Activated naive CD4-positive, alpha-beta T cell treated with anti-CD3 and anti-CD28 coated beads, Interleukin-2, amount 10 ng/mL, durations not matched to agents 7 days and 5 days (primary cell): ENCODE measurements around the gene TEX48.
A peak's percentile ranks its signal among the peaks of the same experiment; 100 is the strongest.

Source experiments
- CTCF ChIA-PET: fragments of 350-600 bp; sonication (Branson Sonifier 250); formaldehyde crosslinking; loops from one replicate; lab custom pipeline; 2021; ENCODE audit warnings: antibody characterized with exemption; lab: Charles Lee
- DNase-seq: peaks from one replicate; pipeline ENCODE4 v3.0.0-alpha.2; 2020
- H3K27ac Mint-ChIP-seq: one replicate; pipeline ENCODE4 v1.8.0; 2021; ENCODE audit warnings: mild to moderate bottlenecking, moderate library complexity, mixed read lengths
- H3K27me3 Mint-ChIP-seq: one replicate; pipeline ENCODE4 v1.8.0; 2021; ENCODE audit warnings: mild to moderate bottlenecking, mixed read lengths
- H3K36me3 Mint-ChIP-seq: one replicate; pipeline ENCODE4 v1.8.0; 2021; ENCODE audit warnings: mixed read lengths
- H3K4me1 Mint-ChIP-seq: one replicate; pipeline ENCODE4 v1.8.0; 2021; ENCODE audit warnings: mixed read lengths
- H3K4me3 Mint-ChIP-seq: one replicate; pipeline ENCODE4 v1.8.0; 2021; ENCODE audit warnings: mild to moderate bottlenecking, moderate library complexity, mixed read lengths
- H3K9me3 Mint-ChIP-seq: one replicate; pipeline ENCODE4 v1.8.0; 2021; ENCODE audit warnings: mixed read lengths

Gene TEX48

GRCh38 chr9:114690308-114690707 lies 8.3 kb upstream of the TEX48 start:
- H3K27me3 Mint-ChIP-seq, result no peaks in the 10 kb centered on the region
- peaks cover 47% of the 10 kb centered on the region for H3K36me3 Mint-ChIP-seq
- DNase-seq, result no peak
- peaks cover 23% of the 10 kb centered on the region for H3K9me3 Mint-ChIP-seq
- H3K4me3 Mint-ChIP-seq, result no peak overlapping the region
- H3K4me1 Mint-ChIP-seq, result peaks cover 99% of the 10 kb centered on the region
- H3K27ac Mint-ChIP-seq, result peak overlapping the region; percentile 96
- CTCF ChIA-PET, result interaction anchor here (0.8 to 9.0 kb wide), 9 partner anchors 8 to 285 kb away, joined by 3 to 59 read pairs (median 8); partner anchors contain the start of genes TEX48 and TNFSF8

- no peak for DNase-seq
- CTCF ChIA-PET, result interaction anchor here (1.3 to 9.0 kb wide), 8 partner anchors 8 to 300 kb away, joined by 3 to 59 read pairs (median 5); partner anchors contain the start of genes TEX48 and TNFSF8
- peak overlapping the region; percentile 96 for H3K27ac Mint-ChIP-seq
- H3K27me3 Mint-ChIP-seq, result no peaks in the 10 kb centered on the region
- no peak overlapping the region for H3K4me3 Mint-ChIP-seq
- peaks cover 94% of the 10 kb centered on the region for H3K4me1 Mint-ChIP-seq
- peaks cover 46% of the 10 kb centered on the region for H3K36me3 Mint-ChIP-seq
- H3K9me3 Mint-ChIP-seq, result peaks cover 23% of the 10 kb centered on the region
Measured at GRCh38 chr9:114689813-114690212, 7.8 kb upstream of the TEX48 start.

- H3K27ac Mint-ChIP-seq, result peak overlapping the region; percentile 96
- H3K4me3 Mint-ChIP-seq, result no peak overlapping the region
- no peaks in the 10 kb centered on the region for H3K27me3 Mint-ChIP-seq
- peaks cover 28% of the 10 kb centered on the region for H3K9me3 Mint-ChIP-seq
- no peak for DNase-seq
- CTCF ChIA-PET, result interaction anchor here (0.6 to 9.0 kb wide), 9 partner anchors 7 to 320 kb away, joined by 3 to 59 read pairs (median 4); partner anchors contain the start of genes TEX48 and TNFSF8
- peaks cover 93% of the 10 kb centered on the region for H3K4me1 Mint-ChIP-seq
- peaks cover 45% of the 10 kb centered on the region for H3K36me3 Mint-ChIP-seq
Measured at GRCh38 chr9:114688909-114689610, 7.1 kb upstream of the TEX48 start.

- Mint-ChIP-seq H3K27me3 (no peaks in the 10 kb centered on the region), H3K36me3 (peaks cover 48% of the 10 kb centered on the region), H3K9me3 (peaks cover 30% of the 10 kb centered on the region), H3K4me3 (no peak overlapping the region), H3K27ac (no peak overlapping the region), H3K4me1 (peaks cover 92% of the 10 kb centered on the region)
- CTCF ChIA-PET, result interaction anchor here (0.7 to 7.2 kb wide), 6 partner anchors 10 to 241 kb away, joined by 3 to 46 read pairs (median 4); partner anchors contain the start of gene TNFSF8
- no peak for DNase-seq
Measured at GRCh38 chr9:114688379-114688778, 6.4 kb upstream of the TEX48 start.

GRCh38 chr9:114687034-114687433 lies 5.0 kb upstream of the TEX48 start:
- CTCF ChIA-PET, result interaction anchor here (7.2 kb wide), 1 partner anchor 50 kb away, joined by 46 read pairs; no protein-coding TSS in a partner anchor
- Mint-ChIP-seq H3K4me3 (no peak overlapping the region), H3K4me1 (peaks cover 87% of the 10 kb centered on the region), H3K27me3 (no peaks in the 10 kb centered on the region), H3K9me3 (peaks cover 32% of the 10 kb centered on the region), H3K36me3 (peaks cover 49% of the 10 kb centered on the region), H3K27ac (peak overlapping the region; percentile 49)
- DNase-seq, result no peak

GRCh38 chr9:114685951-114686350 lies 4.0 kb upstream of the TEX48 start:
- Mint-ChIP-seq H3K27ac (peak overlapping the region; percentile 16), H3K36me3 (peaks cover 49% of the 10 kb centered on the region), H3K4me3 (no peak overlapping the region), H3K27me3 (no peaks in the 10 kb centered on the region), H3K4me1 (peaks cover 84% of the 10 kb centered on the region), H3K9me3 (peaks cover 32% of the 10 kb centered on the region)
- CTCF ChIA-PET, result interaction anchor here (0.7 to 2.3 kb wide), 7 partner anchors 33 to 329 kb away, joined by 3 to 13 read pairs (median 5); no protein-coding TSS in a partner anchor
- no peak for DNase-seq

GRCh38 chr9:114684036-114684435 lies 2.0 kb upstream of the TEX48 start:
- CTCF ChIA-PET, result interaction anchor here (4.0 to 9.3 kb wide), 4 partner anchors 9 to 332 kb away, joined by 59 to 190 read pairs (median 138); no protein-coding TSS in a partner anchor
- no peak for DNase-seq
- H3K4me3 Mint-ChIP-seq, result no peak overlapping the region
- H3K4me1 Mint-ChIP-seq, result peaks cover 69% of the 10 kb centered on the region
- peaks cover 29% of the 10 kb centered on the region for H3K9me3 Mint-ChIP-seq
- H3K36me3 Mint-ChIP-seq, result peaks cover 42% of the 10 kb centered on the region
- H3K27ac Mint-ChIP-seq, result no peak overlapping the region
- H3K27me3 Mint-ChIP-seq, result no peaks in the 10 kb centered on the region

- Mint-ChIP-seq H3K27me3 (peaks cover 4% of the 10 kb centered on the region), H3K9me3 (peaks cover 19% of the 10 kb centered on the region), H3K4me3 (no peak overlapping the region), H3K27ac (peak overlapping the region; percentile 21), H3K36me3 (peaks cover 30% of the 10 kb centered on the region), H3K4me1 (peaks cover 63% of the 10 kb centered on the region)
- DNase-seq, result no peak
- CTCF ChIA-PET, result interaction anchor here (0.7 to 9.3 kb wide), 16 partner anchors 10 to 333 kb away, joined by 3 to 190 read pairs (median 13); no protein-coding TSS in a partner anchor
Measured at GRCh38 chr9:114682846-114683245, 854 bp upstream of the TEX48 start.

GRCh38 chr9:114680259-114681001 lies 1.6 kb downstream of the TEX48 start:
- H3K27me3 Mint-ChIP-seq, result peaks cover 11% of the 10 kb centered on the region
- H3K9me3 Mint-ChIP-seq, result peaks cover 9% of the 10 kb centered on the region
- peaks cover 52% of the 10 kb centered on the region for H3K4me1 Mint-ChIP-seq
- peaks cover 13% of the 10 kb centered on the region for H3K36me3 Mint-ChIP-seq
- DNase-seq, result no peak
- H3K4me3 Mint-ChIP-seq, result no peak overlapping the region
- CTCF ChIA-PET, result interaction anchor here (0.5 to 9.3 kb wide), 49 partner anchors 8 to 913 kb away, joined by 3 to 190 read pairs (median 6); partner anchors contain the start of gene TNFSF8
- H3K27ac Mint-ChIP-seq, result no peak overlapping the region

GRCh38 chr9:114678795-114679194 lies 3.2 kb downstream of the TEX48 start:
- Mint-ChIP-seq H3K27ac (no peak overlapping the region), H3K27me3 (peaks cover 20% of the 10 kb centered on the region), H3K36me3 (peaks cover 6% of the 10 kb centered on the region), H3K4me1 (peaks cover 45% of the 10 kb centered on the region), H3K9me3 (peaks cover 2% of the 10 kb centered on the region), H3K4me3 (no peak overlapping the region)
- CTCF ChIA-PET, result interaction anchor here (3.5 to 9.3 kb wide), 4 partner anchors 12 to 337 kb away, joined by 23 to 190 read pairs (median 138); no protein-coding TSS in a partner anchor
- DNase-seq, result no peak

- Mint-ChIP-seq H3K4me1 (peaks cover 39% of the 10 kb centered on the region), H3K9me3 (no peaks in the 10 kb centered on the region)
Measured at GRCh38 chr9:114678130-114678529, 3.9 kb downstream of the TEX48 start.

GRCh38 chr9:114677418-114677817 lies 4.6 kb downstream of the TEX48 start:
- no peak for DNase-seq
- H3K4me3 Mint-ChIP-seq, result no peak overlapping the region
- no peak overlapping the region for H3K27ac Mint-ChIP-seq
- H3K27me3 Mint-ChIP-seq, result peaks cover 20% of the 10 kb centered on the region
- no peaks in the 10 kb centered on the region for H3K9me3 Mint-ChIP-seq
- CTCF ChIA-PET, result interaction anchor here (0.6 to 9.3 kb wide), 8 partner anchors 16 to 338 kb away, joined by 3 to 128 read pairs (median 4); no protein-coding TSS in a partner anchor
- peaks cover 34% of the 10 kb centered on the region for H3K4me1 Mint-ChIP-seq
- H3K36me3 Mint-ChIP-seq, result no peaks in the 10 kb centered on the region

More at GRCh38 chr9:114678130-114678529, 3.9 kb downstream of the TEX48 start:
- Mint-ChIP-seq H3K4me3 (no peak overlapping the region), H3K27ac (no peak overlapping the region), H3K36me3 (peaks cover 2% of the 10 kb centered on the region), H3K27me3 (peaks cover 20% of the 10 kb centered on the region)
- CTCF ChIA-PET, result interaction anchor here (0.8 to 9.3 kb wide), 8 partner anchors 17 to 338 kb away, joined by 3 to 190 read pairs (median 11); no protein-coding TSS in a partner anchor
- DNase-seq, result no peak

- no peak overlapping the region for H3K4me3 Mint-ChIP-seq
- H3K27me3 Mint-ChIP-seq, result peaks cover 20% of the 10 kb centered on the region
- H3K27ac Mint-ChIP-seq, result no peak overlapping the region
- no peaks in the 10 kb centered on the region for H3K36me3 Mint-ChIP-seq
- DNase-seq, result no peak
- peaks cover 32% of the 10 kb centered on the region for H3K4me1 Mint-ChIP-seq
- CTCF ChIA-PET, result interaction anchor here (0.6 to 9.3 kb wide), 8 partner anchors 20 to 339 kb away, joined by 3 to 128 read pairs (median 3); no protein-coding TSS in a partner anchor
- H3K9me3 Mint-ChIP-seq, result no peaks in the 10 kb centered on the region
Measured at GRCh38 chr9:114676901-114677300, 5.1 kb downstream of the TEX48 start.
